Measurements from ENCODE around the gene JAG1. TPM values are rescaled to one million over a fixed set of nuclear protein-coding genes. Genes with fewer than 3 reads are reported as not detected.

The JAG1 gene
- total RNA-seq, 3 donors from 2014 or later (not counting 1 experiment from before 2014, with no cell fraction given), result 8.1 to 12.3 (median 8.7) TPM

- H3K36me3 ChIP-seq (ENCODE audit: control insufficient read depth, insufficient read depth, low read length), result no peaks in the 10 kb centered on the region
- peaks cover 2% of the 10 kb centered on the region for H3K27me3 ChIP-seq (ENCODE audit: control insufficient read depth, insufficient read depth, low read length)
These were observed 6.8 kb downstream of the JAG1 start for GRCh38 chr20:10667077-10667401.

GRCh38 chr20:10666221-10667076 lies 7.3 kb downstream of the JAG1 start:
- no peak for TF ChIP-seq CTCF (IDR thresholded peaks at IDR 0.05)
- no peak overlapping the region for H3K27ac ChIP-seq (ENCODE audit: low read length)
- Mint-ChIP-seq H3K27ac (no peak overlapping the region), H3K27me3 (ENCODE audit: low read depth in 2 of 2) (peaks cover 8% of the 10 kb centered on the region in 2 donors), H3K36me3 (no peaks in the 10 kb centered on the region), H3K4me1 (peaks cover 6 to 12% of the 10 kb centered on the region in 2 donors), H3K4me3 (no peak overlapping the region), H3K9me3 (no peaks in the 10 kb centered on the region)
- H3K4me3 ChIP-seq (ENCODE audit: low read length), result no peak overlapping the region
- H3K27me3 ChIP-seq (ENCODE audit: control insufficient read depth, insufficient read depth, low read length), result peaks cover 2% of the 10 kb centered on the region
- intact Hi-C loops (cut with micrococcal nuclease), result no loop called here
- H3K9me3 ChIP-seq (ENCODE audit: control insufficient read depth, insufficient read depth, low read length), result no peaks in the 10 kb centered on the region
- DNase-seq, result no peak
- peaks cover 8% of the 10 kb centered on the region for H3K4me1 ChIP-seq (ENCODE audit: control insufficient read depth, insufficient read depth, low read length)
- WGBS (ENCODE audit: insufficient coverage), result 93% methylated on average over 7 of the region's 7 CpGs
- ATAC-seq, result no peak
- no peaks in the 10 kb centered on the region for H3K36me3 ChIP-seq (ENCODE audit: control insufficient read depth, insufficient read depth, low read length)

More at GRCh38 chr20:10667077-10667401, 6.8 kb downstream of the JAG1 start:
- Mint-ChIP-seq H3K4me3 (no peak overlapping the region), H3K9me3 (no peaks in the 10 kb centered on the region), H3K27ac (no peak overlapping the region), H3K4me1 (peaks cover 6 to 16% of the 10 kb centered on the region in 2 donors), H3K27me3 (ENCODE audit: low read depth in 2 of 2) (peaks cover 8% of the 10 kb centered on the region in 2 donors), H3K36me3 (no peaks in the 10 kb centered on the region)
- no peak overlapping the region for H3K27ac ChIP-seq (ENCODE audit: low read length)
- ATAC-seq (no peak), DNase-seq (no peak)
- no peak for TF ChIP-seq CTCF (IDR thresholded peaks at IDR 0.05)
- intact Hi-C loops (cut with micrococcal nuclease), result no loop called here
- peaks cover 13% of the 10 kb centered on the region for H3K4me1 ChIP-seq (ENCODE audit: control insufficient read depth, insufficient read depth, low read length)
- no peak overlapping the region for H3K4me3 ChIP-seq (ENCODE audit: low read length)
- WGBS (ENCODE audit: insufficient coverage), result 90% methylated on average over 21 of the region's 21 CpGs
- H3K9me3 ChIP-seq (ENCODE audit: control insufficient read depth, insufficient read depth, low read length), result no peaks in the 10 kb centered on the region

GRCh38 chr20:10665791-10666190 lies 8.0 kb downstream of the JAG1 start:
- intact Hi-C loops (cut with micrococcal nuclease), result no loop called here
- no peak for TF ChIP-seq CTCF (IDR thresholded peaks at IDR 0.05)
- Histone ChIP-seq H3K27ac (ENCODE audit: low read length) (no peak overlapping the region), H3K9me3 (ENCODE audit: control insufficient read depth, insufficient read depth, low read length) (no peaks in the 10 kb centered on the region), H3K36me3 (ENCODE audit: control insufficient read depth, insufficient read depth, low read length) (no peaks in the 10 kb centered on the region), H3K4me1 (ENCODE audit: control insufficient read depth, insufficient read depth, low read length) (peaks cover 2% of the 10 kb centered on the region), H3K4me3 (ENCODE audit: low read length) (no peak overlapping the region), H3K27me3 (ENCODE audit: control insufficient read depth, insufficient read depth, low read length) (peaks cover under 1% of the 10 kb centered on the region)
- H3K27ac Mint-ChIP-seq, result no peak overlapping the region
- no peak for ATAC-seq
- 81% methylated on average over 5 of the region's 6 CpGs for WGBS (ENCODE audit: insufficient coverage)
- no peak overlapping the region for H3K4me3 Mint-ChIP-seq
- H3K27me3 Mint-ChIP-seq (ENCODE audit: low read depth in 2 of 2), result peaks cover 4 to 8% of the 10 kb centered on the region in 2 donors
- peaks cover 0 to 5% of the 10 kb centered on the region in 2 donors for H3K4me1 Mint-ChIP-seq
- H3K36me3 Mint-ChIP-seq, result no peaks in the 10 kb centered on the region
- DNase-seq, result no peak
- H3K9me3 Mint-ChIP-seq, result no peaks in the 10 kb centered on the region
